T-helper 2 cell treated with Interferon-gamma antibody and Interleukin-4, amounts not matched to agents 5 μg/mL and 100 μg/mL, for 36 hours (primary cell): ENCODE data around the gene ACADSB.

Experiments used
- DNase-seq: peaks from one replicate; pipeline ENCODE4 v3.0.0; 2021; ENCODE audit warnings: low spot score
- H3K27ac Mint-ChIP-seq: one replicate; pipeline ENCODE4 v1.8.0; 2021; ENCODE audit warnings: mild to moderate bottlenecking, mixed read lengths
- H3K27me3 Mint-ChIP-seq: one replicate; pipeline ENCODE4 v1.8.0; 2021; ENCODE audit warnings: low read depth, mixed read lengths
- H3K36me3 Mint-ChIP-seq: one replicate; pipeline ENCODE4 v1.8.0; 2021; ENCODE audit warnings: low read depth, mixed read lengths
- H3K4me1 Mint-ChIP-seq: one replicate; pipeline ENCODE4 v1.8.0; 2021; ENCODE audit warnings: low read depth, mixed read lengths
- H3K4me3 Mint-ChIP-seq: one replicate; pipeline ENCODE4 v1.8.0; 2022; ENCODE audit warnings: mild to moderate bottlenecking, moderate library complexity, mixed read lengths
- H3K9me3 Mint-ChIP-seq: one replicate; pipeline ENCODE4 v1.8.0; 2021; ENCODE audit warnings: mixed read lengths

Gene ACADSB

DNA sequence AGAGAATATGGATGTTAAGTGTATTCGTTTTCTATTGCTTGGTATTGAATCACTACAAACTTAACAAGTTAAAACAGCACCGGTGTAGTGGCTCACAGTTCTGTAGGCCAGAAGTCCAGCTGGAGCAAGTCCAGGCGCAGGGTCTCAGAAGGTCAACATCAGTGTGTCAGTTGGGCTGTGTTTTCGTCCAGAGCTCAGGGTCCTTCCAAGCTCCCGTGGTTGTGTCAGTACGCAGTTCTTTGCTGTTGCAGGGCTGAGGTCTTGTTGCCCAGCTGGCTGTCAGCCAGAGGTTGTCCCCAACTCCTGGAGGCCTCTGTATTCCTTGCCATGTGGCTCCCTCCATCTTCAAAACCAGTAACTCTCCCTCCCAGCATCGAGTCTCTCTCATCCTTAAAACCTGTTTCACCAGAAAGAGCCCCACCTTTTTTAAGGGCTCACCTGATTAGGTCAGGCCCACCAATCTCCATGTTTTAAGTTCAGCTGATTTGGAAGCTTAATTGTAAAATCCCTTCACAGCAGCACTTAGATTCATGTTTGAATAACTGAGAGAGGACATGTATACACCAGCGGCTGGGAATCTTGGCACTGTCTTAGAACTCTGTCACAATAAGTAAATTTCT is 26.8 kb downstream of the ACADSB start:
- H3K4me1 Mint-ChIP-seq, result peaks cover 7% of the 10 kb centered on the region

DNA sequence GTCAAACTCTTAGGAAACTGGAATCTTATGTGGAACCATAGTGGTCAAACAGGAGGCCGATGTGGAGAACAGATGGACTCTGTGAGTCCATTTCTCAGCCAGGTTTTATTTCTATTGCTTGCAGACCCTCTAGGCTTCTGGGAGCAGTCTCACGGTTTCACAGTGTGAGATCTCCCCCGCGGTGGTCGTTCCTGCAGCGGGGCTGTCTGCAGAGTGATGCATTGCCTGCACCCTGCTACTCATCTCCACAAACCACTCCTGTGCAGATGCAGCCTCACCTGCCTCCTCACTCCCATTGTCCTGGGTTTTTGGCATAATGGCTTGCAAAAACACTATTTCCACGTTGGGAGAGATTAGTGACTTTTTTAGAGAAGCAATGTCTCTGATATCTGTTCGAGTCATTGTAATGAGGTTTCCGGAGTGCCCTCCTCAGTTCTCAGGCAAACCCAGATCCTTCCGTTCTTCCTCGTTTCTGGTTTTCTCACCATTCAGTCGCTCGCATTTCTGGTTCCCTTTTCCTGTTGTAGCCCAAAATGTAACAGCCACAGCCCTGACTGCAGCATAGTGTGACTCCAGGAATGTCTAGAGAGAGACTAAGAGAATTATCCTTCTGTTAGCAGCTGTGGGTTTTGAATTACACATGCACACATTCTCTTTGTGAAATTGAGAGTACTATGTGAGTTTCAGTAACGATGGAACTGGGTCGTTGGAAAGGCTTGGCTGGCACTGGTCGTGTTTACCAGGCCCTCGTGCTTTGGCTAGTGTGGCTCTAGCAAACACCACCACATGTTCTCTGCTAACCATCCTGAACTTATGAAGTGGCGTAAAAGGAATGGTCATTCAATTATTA is 30.2 kb downstream of the ACADSB start:
- Mint-ChIP-seq H3K27ac (no peak overlapping the region), H3K4me3 (no peak overlapping the region), H3K27me3 (no peaks in the 10 kb centered on the region), H3K36me3 (peaks cover 2% of the 10 kb centered on the region), H3K4me1 (peaks cover 11% of the 10 kb centered on the region), H3K9me3 (no peaks in the 10 kb centered on the region)
- DNase-seq, result no peak

More for the DNA sequence above, 26.8 kb downstream of the ACADSB start:
- DNase-seq, result no peak
- Mint-ChIP-seq H3K27me3 (no peaks in the 10 kb centered on the region), H3K4me3 (no peak overlapping the region), H3K9me3 (no peaks in the 10 kb centered on the region), H3K36me3 (peaks cover 2% of the 10 kb centered on the region), H3K27ac (no peak overlapping the region)

DNA sequence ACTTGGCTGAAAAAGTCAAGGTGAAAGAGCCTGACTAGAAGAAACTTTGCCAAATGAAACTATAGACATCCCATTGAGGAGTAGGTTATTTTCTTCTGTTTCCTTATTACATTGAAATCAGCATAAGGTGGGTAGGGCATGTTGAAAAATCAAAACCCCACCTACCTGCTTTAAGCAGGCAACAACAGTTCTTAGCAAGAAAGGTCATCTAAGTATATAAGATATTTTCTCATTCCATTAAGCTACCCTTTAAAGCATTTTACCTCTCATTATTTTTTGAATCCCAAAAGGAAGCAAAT is 30.8 kb downstream of the ACADSB start:
- Mint-ChIP-seq H3K4me1 (peaks cover 11% of the 10 kb centered on the region), H3K36me3 (peaks cover 1% of the 10 kb centered on the region), H3K4me3 (no peak overlapping the region), H3K27ac (no peak overlapping the region), H3K27me3 (no peaks in the 10 kb centered on the region), H3K9me3 (no peaks in the 10 kb centered on the region)
- no peak for DNase-seq

DNA sequence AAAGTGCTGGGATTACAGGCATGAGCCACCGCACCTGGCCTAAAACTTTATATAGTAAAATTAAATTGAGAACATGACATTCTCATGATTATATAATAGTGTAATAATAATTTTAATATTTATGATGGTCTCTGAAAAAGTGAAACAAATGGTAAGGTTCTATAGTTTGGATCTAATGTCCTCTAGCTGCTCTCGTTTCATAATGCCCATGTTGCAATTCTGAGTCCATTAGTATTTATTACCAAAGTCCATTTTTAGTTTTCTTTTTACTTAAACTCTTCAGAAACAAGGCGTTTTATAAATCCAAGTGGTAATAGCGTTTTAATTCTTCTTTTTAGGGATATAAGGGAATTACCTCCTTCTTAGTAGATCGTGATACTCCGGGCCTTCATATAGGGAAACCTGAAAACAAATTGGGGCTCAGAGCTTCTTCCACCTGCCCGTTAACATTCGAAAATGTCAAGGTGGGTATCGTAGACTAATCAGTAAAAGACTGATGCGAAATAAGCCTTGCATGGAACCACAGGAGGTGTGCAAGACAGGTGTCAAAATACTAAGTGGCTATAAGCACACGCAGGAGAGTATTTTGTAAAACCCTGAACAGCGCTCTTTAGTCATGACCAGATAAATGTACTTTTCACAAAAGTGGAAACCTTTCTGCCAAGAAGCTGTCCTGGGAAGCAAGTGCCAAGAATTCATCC is 34.1 kb downstream of the ACADSB start:
- Mint-ChIP-seq H3K27me3 (no peaks in the 10 kb centered on the region), H3K36me3 (peaks cover 1% of the 10 kb centered on the region), H3K4me3 (no peak overlapping the region), H3K27ac (no peak overlapping the region), H3K4me1 (peaks cover 14% of the 10 kb centered on the region), H3K9me3 (no peaks in the 10 kb centered on the region)
- DNase-seq, result no peak

DNA sequence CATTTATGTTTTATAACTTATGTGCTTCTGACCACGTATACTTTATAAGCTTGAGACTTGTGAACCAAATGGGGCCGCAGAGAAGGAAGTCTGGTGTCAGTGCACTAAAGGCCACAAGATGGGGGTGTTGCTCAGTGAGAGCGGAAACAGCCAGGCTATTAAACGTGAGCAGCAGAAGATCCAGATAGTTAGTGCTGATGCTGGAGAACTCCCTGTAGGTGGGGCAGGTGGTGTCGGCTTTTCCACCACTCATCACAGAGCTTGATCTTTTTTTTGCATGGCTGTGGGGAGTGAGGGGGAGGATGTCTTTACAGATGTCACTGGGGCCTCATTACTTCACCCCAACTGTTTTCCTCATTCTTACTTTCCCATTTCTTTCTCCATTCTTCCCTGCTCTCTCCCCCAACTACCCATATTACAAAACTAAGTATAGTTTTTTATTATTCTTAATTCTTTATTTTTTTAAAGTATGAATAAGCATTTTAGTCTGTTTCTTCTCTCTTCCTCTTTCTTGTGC is 34.7 kb downstream of the ACADSB start:
- Mint-ChIP-seq H3K9me3 (no peaks in the 10 kb centered on the region), H3K4me3 (no peak overlapping the region), H3K4me1 (peaks cover 14% of the 10 kb centered on the region), H3K27me3 (no peaks in the 10 kb centered on the region), H3K36me3 (peaks cover 1% of the 10 kb centered on the region), H3K27ac (no peak overlapping the region)
- DNase-seq, result peak; percentile 23

DNA sequence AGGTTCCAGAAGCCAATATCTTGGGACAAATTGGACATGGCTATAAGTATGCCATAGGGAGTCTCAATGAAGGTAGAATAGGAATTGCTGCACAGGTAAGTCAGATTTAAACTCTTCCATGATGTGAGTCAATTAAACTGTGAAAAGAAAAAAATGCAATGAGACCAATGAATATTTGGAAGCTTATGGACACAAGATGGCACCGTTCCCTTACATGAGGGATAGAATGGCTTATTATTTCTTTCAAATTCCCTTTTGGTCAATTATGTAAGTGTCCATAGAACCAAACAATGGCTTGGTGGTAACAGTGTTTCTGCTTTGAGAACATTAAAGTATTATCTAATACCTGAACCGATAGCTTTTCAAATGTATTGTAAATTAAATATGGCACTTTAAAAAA is 35.6 kb downstream of the ACADSB start:
- peaks cover 1% of the 10 kb centered on the region for H3K36me3 Mint-ChIP-seq
- H3K4me3 Mint-ChIP-seq, result no peak overlapping the region
- DNase-seq, result no peak
- H3K4me1 Mint-ChIP-seq, result peaks cover 7% of the 10 kb centered on the region
- H3K27ac Mint-ChIP-seq, result no peak overlapping the region
- H3K9me3 Mint-ChIP-seq, result no peaks in the 10 kb centered on the region
- H3K27me3 Mint-ChIP-seq, result no peaks in the 10 kb centered on the region

DNA sequence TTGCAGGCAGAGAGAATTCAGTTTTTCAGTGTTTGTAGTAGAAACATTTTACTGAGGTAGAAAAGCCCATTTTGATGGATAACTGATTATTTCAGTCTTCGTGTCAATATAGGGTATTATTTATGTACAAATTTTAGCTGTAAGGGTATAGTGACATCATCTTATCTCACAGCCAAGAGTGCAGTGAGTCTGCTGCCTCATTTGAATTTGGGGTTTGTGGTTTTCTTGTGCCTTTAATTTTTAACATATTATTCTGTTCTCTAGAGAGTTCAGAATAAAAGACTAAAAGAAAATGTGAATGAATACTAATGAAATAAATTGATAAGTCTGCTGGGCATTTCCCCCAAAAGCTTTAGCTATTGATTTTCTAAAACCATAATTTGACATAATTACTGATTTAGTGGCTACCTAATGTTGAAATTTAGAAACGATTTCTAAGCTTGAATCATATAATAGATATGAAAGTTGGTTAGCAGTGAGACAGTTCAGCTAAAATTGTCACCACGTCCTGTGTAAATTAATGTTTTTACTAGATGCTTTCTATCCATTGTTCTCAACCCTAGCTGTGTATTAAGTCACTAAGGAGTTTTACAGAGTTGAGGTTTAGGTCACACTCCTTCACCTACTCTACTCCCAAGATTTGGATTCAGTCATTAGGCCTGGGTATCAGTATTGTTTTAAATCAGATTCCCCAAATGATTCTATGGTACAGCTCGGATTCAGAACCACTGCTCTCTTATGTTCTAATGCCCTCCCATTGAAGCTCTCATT is 37.3 kb downstream of the ACADSB start:
- H3K36me3 Mint-ChIP-seq, result peaks cover 1% of the 10 kb centered on the region
- H3K27ac Mint-ChIP-seq, result no peak overlapping the region
- H3K9me3 Mint-ChIP-seq, result no peaks in the 10 kb centered on the region
- no peak overlapping the region for H3K4me3 Mint-ChIP-seq
- H3K4me1 Mint-ChIP-seq, result peaks cover 7% of the 10 kb centered on the region
- no peaks in the 10 kb centered on the region for H3K27me3 Mint-ChIP-seq
- DNase-seq, result no peak

DNA sequence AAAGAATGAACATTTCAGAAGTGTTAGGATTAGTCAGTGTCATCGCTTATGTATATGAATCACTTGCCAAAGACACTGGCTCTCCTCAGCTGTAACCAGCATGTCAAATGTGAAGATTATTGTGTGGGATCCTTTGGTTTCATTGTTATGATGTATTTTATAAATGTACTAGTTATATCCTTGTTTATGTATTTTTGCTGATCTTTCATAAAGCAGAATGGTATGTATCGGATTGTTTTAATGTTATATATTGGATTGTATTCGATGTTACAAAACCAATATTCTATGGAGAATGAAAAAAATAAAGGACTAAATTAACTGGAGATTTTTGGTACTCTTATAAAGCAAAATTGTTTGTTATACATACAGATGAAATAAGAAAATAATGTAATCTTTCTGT is 49.2 kb downstream of the ACADSB start:
- no peak overlapping the region for H3K27ac Mint-ChIP-seq
- no peaks in the 10 kb centered on the region for H3K27me3 Mint-ChIP-seq
- DNase-seq, result no peak
- no peaks in the 10 kb centered on the region for H3K4me1 Mint-ChIP-seq
- H3K4me3 Mint-ChIP-seq, result no peak overlapping the region
- H3K36me3 Mint-ChIP-seq, result no peaks in the 10 kb centered on the region
- no peaks in the 10 kb centered on the region for H3K9me3 Mint-ChIP-seq

DNA sequence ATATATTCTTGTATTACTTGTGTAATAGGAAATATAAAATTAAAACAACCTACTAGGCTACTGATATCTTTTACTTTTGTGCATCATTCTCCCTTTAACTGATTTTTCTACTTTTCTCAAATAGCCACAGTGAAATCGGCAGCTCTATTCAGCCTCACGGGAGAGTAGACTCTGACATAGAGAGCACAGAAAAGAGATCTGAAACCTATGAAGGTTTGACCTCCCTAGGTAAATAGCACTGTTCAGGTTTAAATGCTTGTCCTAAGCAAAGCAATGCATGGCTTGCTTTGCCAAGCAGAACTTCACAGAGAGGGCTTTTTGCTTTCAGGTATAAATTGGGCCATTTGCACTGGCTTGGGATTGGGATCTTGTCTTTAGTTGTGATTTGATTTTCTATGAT is 53.1 kb downstream of the ACADSB start:
- H3K9me3 Mint-ChIP-seq, result no peaks in the 10 kb centered on the region
- no peak overlapping the region for H3K27ac Mint-ChIP-seq
- H3K36me3 Mint-ChIP-seq, result no peaks in the 10 kb centered on the region
- no peaks in the 10 kb centered on the region for H3K4me1 Mint-ChIP-seq
- peaks cover 4% of the 10 kb centered on the region for H3K27me3 Mint-ChIP-seq
- DNase-seq, result no peak
- H3K4me3 Mint-ChIP-seq, result no peak overlapping the region

DNA sequence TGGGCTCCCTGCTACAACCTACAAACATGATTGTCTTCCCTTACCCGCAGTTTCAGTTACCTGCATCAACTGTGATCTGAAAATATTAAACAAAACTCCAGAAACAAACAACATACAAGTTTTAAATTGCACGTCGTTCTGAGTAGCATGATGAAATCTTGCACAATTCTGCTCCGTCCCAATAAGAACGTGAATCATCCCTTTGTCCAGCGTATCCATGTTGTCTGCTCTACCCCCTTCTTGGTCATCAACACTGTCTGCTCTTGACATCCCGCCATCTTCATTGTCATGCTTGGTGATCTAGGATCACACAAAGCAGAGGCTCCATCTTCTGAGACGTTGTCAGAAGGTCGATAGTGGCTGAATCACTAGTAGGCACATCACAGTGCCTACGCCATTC is 53.9 kb downstream of the ACADSB start:
- Mint-ChIP-seq H3K4me3 (no peak overlapping the region), H3K36me3 (no peaks in the 10 kb centered on the region), H3K4me1 (no peaks in the 10 kb centered on the region), H3K27me3 (peaks cover 4% of the 10 kb centered on the region), H3K9me3 (no peaks in the 10 kb centered on the region), H3K27ac (no peak overlapping the region)
- no peak for DNase-seq

DNA sequence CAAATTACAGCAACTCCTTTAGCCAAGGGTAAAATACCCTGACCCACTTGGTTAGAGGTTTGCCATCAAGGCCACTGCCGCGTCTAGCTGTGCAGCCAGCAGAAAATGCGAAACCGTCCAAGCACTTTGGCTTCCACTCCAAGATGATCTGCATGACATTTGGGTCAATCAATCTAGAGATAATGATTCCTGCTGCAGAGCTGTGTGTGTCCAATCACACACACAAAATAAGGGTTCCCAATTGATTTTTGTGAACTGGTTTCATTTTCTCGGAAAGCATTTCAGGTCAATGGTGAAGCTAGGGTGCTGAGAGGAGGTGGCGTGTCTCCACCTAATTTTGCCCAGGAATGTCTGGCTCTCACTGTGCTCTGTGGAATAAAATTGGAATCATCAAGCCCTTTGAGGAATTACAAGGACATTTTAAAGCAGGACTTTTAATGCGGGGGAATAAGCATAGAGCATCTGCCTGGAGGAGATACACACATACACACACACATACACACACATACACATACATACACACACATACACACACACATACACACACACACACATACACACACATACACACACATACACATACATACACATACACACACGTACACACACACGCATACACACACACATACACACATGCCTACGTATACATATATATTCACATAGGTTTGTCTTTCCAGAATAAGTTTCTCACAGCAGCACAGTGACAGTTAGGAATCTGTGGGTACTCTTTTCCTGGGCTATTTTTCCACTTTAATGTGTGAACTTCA is 59.5 kb downstream of the ACADSB start:
- Mint-ChIP-seq H3K4me3 (no peak overlapping the region), H3K27ac (no peak overlapping the region), H3K9me3 (no peaks in the 10 kb centered on the region), H3K36me3 (no peaks in the 10 kb centered on the region), H3K27me3 (peaks cover 13% of the 10 kb centered on the region), H3K4me1 (no peaks in the 10 kb centered on the region)
- no peak for DNase-seq

DNA sequence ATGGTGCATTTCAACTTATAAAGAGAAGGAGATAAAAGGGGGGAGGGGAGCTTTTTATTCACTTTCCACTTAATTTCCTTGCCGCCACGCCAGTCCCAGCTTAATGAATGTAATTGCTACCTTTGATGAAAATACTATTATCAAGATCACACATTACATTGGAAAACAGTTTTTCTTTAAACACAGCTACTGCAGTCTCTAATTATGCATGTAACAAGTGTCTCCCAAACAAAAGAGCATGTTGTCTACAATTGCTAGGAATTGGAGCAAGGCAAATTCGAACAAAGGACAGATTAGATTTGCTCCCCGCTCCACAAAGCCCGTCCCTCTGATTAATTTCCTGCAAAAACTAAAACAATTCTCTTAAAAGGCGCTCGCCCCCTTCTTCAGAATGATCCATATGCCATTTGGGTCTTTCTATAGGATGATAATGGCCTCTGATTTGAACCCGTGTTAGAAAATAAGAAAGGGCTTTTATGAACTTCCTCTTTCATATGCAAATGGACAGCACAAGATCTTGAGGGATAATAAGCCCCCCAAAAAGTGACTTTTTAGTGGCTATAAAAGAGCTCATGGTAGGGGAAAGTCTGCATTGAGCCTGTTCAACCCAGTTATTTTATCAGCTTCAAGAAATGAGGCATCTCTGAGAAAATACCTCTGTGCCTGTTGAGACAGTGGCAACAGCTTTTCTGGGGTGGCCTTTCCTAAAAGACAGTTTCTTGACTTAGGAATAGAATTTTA is 60.6 kb downstream of the ACADSB start:
- Mint-ChIP-seq H3K36me3 (no peaks in the 10 kb centered on the region), H3K4me1 (no peaks in the 10 kb centered on the region), H3K27me3 (peaks cover 13% of the 10 kb centered on the region), H3K27ac (no peak overlapping the region), H3K4me3 (no peak overlapping the region), H3K9me3 (no peaks in the 10 kb centered on the region)
- no peak for DNase-seq

DNA sequence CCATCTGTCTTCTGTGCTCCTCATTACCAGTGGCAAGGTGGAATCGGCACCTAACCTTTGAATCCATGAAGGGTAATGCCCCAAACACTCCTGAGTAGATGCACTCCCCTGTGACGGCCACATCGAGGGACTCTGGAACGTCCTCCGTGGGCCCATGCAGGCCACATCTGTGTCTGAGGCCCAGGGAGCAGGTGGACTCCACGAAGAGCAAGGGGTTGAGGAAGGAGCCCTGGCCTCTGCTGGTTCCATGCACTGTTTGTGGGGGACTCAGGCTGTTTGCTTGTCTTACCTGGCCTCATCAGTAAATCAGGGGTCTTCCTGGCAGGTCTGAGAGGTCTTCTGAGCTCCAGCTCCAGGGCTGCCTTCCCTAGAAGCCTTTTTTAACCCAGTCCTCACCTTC is 64.4 kb downstream of the ACADSB start:
- Mint-ChIP-seq H3K27ac (no peak overlapping the region), H3K9me3 (no peaks in the 10 kb centered on the region), H3K27me3 (peaks cover 9% of the 10 kb centered on the region), H3K36me3 (no peaks in the 10 kb centered on the region), H3K4me1 (no peaks in the 10 kb centered on the region), H3K4me3 (no peak overlapping the region)
- DNase-seq, result no peak
